Measurements from ENCODE around the gene PCDHB7.
"Not testable (repeated sequence)": the region's sequence is repeated elsewhere in the genome, so short reads cannot be mapped to it uniquely, and the experiment has no call there.

PCDHB7 gene

GRCh38 chr5:141224844-141225243 lies 52.4 kb downstream of the PCDHB7 start:
- DNase-seq (ENCODE audit: low spot score): not testable (repeated sequence)

- not testable (repeated sequence) for DNase-seq (ENCODE audit: low spot score)
Observed at GRCh38 chr5:141225421-141225820, 53.0 kb downstream of the PCDHB7 start.
